HEK293 (cell line): ENCODE measurements around the gene SMIM30.

ENCODE experiments used
- CTCF ChIA-PET: fragments of 350-600 bp; formaldehyde crosslinking; extraction: SDS; loops from one replicate; lab custom pipeline; 2021; ENCODE audit warnings: antibody characterized with exemption; lab: Yijun Ruan, JAX
- POLR2A ChIA-PET: fragments of 300-600 bp; formaldehyde crosslinking; extraction: SDS; loops from one replicate; lab custom pipeline; 2020; ENCODE audit warnings: antibody characterized with exemption, inconsistent platforms; lab: Yijun Ruan, JAX
- H3K27ac ChIP-seq: fragments of 200-500 bp; sonication (Bioruptor generic); 2 replicates; pipeline ENCODE4 v1.5.1; 2014; ENCODE audit warnings: low read depth, low read length, control low read depth, inconsistent platforms; ENCODE audit errors: extremely low read depth
- H3K36me3 ChIP-seq, 2 experiments: fragments of 200-500 bp in 1 of 2; sonication (Bioruptor generic) in 1 of 2; 1 replicate in 1 of 2; 2 replicates in 1 of 2; pipeline ENCODE4 v1.5.1; 2014 to 2017; ENCODE audit warnings: inconsistent platforms in 2 of 2, low read length in 2 of 2; ENCODE audit not compliant: control insufficient read depth in 2 of 2, insufficient read depth in 1 of 2
- H3K4me1 ChIP-seq: fragments of 200-500 bp; sonication (Bioruptor generic); 2 replicates; pipeline ENCODE4 v1.5.1; 2014; ENCODE audit warnings: mild to moderate bottlenecking, low read length, inconsistent platforms; ENCODE audit not compliant: control insufficient read depth, insufficient read depth
- H3K4me3 ChIP-seq: 2 replicates; pipeline ENCODE4 v1.5.1; 2011; ENCODE audit warnings: low read depth, mild to moderate bottlenecking, control low read depth, low read length, moderate library complexity
- H3K9me3 ChIP-seq: fragments of 200-500 bp; sonication (Bioruptor generic); 2 replicates; pipeline ENCODE4 v1.5.1; 2014; ENCODE audit warnings: low read depth, low read length, inconsistent platforms; ENCODE audit not compliant: control insufficient read depth, insufficient read depth
- GLI4 ChIP-seq: fragments of 450-650 bp; formaldehyde crosslinking; IDR thresholded peaks from 2 replicates; pipeline ENCODE4 v1.5.1; 2016; ENCODE audit warnings: missing biosample characterization, missing genetic modification characterization
- OSR2 ChIP-seq: fragments of 450-650 bp; formaldehyde crosslinking; IDR thresholded peaks from 2 replicates; pipeline ENCODE4 v1.5.1; 2016; ENCODE audit warnings: missing biosample characterization, missing genetic modification characterization
- PATZ1 ChIP-seq: fragments of 450-650 bp; formaldehyde crosslinking; IDR thresholded peaks from 2 replicates; pipeline ENCODE4 v1.5.1; 2016; ENCODE audit warnings: missing biosample characterization, missing genetic modification characterization
- PRDM2 ChIP-seq: fragments of 450-650 bp; formaldehyde crosslinking; IDR thresholded peaks from 2 replicates; pipeline ENCODE4 v1.5.1; 2016; ENCODE audit warnings: missing biosample characterization, missing genetic modification characterization, borderline replicate concordance
- SCRT1 ChIP-seq: fragments of 450-650 bp; formaldehyde crosslinking; IDR thresholded peaks from 2 replicates; pipeline ENCODE4 v1.5.1; 2016; ENCODE audit warnings: missing biosample characterization, missing genetic modification characterization, borderline replicate concordance
- SCRT2 ChIP-seq: fragments of 450-650 bp; formaldehyde crosslinking; IDR thresholded peaks from 2 replicates; pipeline ENCODE4 v1.5.1; 2016; ENCODE audit warnings: missing biosample characterization, missing genetic modification characterization
- ZBTB17 ChIP-seq: fragments of 450-650 bp; formaldehyde crosslinking; IDR thresholded peaks from 2 replicates; pipeline ENCODE4 v1.5.1; 2016; ENCODE audit warnings: missing biosample characterization, missing genetic modification characterization
- ZBTB48 ChIP-seq: fragments of 450-650 bp; formaldehyde crosslinking; IDR thresholded peaks from 2 replicates; pipeline ENCODE4 v1.5.1; 2016; ENCODE audit warnings: missing biosample characterization, missing genetic modification characterization
- ZBTB7A ChIP-seq: fragments of 450-650 bp; formaldehyde crosslinking; IDR thresholded peaks from 2 replicates; pipeline ENCODE4 v1.5.1; 2016; ENCODE audit warnings: low read depth, missing biosample characterization, missing genetic modification characterization
- ZNF121 ChIP-seq: fragments of 450-650 bp; formaldehyde crosslinking; IDR thresholded peaks from 2 replicates; pipeline ENCODE4 v1.5.1; 2016; ENCODE audit warnings: missing biosample characterization, missing genetic modification characterization
- ZNF138 ChIP-seq: fragments of 450-650 bp; formaldehyde crosslinking; IDR thresholded peaks from 2 replicates; pipeline ENCODE4 v1.5.1; 2016; ENCODE audit warnings: missing biosample characterization, missing genetic modification characterization, borderline replicate concordance
- ZNF211 ChIP-seq: fragments of 450-650 bp; formaldehyde crosslinking; IDR thresholded peaks from 2 replicates; pipeline ENCODE4 v1.5.1; 2016; ENCODE audit warnings: low read depth, missing biosample characterization, missing genetic modification characterization
- ZNF274 ChIP-seq, 2 experiments: fragments of 200-500 bp in 1 of 2; fragments of 450-650 bp in 1 of 2; sonication (Bioruptor generic) in 1 of 2; formaldehyde crosslinking in 1 of 2; IDR thresholded peaks; 2 replicates each; pipeline versions ENCODE4 v1.5.1 to v1.6.1; 2014 to 2016; ENCODE audit warnings: borderline replicate concordance in 1 of 2, inconsistent platforms in 1 of 2, low read length in 1 of 2, missing biosample characterization in 1 of 2, missing genetic modification characterization in 1 of 2
- ZNF324 ChIP-seq: fragments of 450-650 bp; formaldehyde crosslinking; IDR thresholded peaks from 2 replicates; pipeline ENCODE4 v1.5.1; 2016; ENCODE audit warnings: missing biosample characterization, missing genetic modification characterization
- ZNF335 ChIP-seq: fragments of 450-650 bp; formaldehyde crosslinking; conservative IDR thresholded peaks from 2 replicates; pipeline ENCODE4 v1.5.1; 2016; ENCODE audit warnings: missing biosample characterization, missing genetic modification characterization
- ZNF658 ChIP-seq: fragments of 450-650 bp; formaldehyde crosslinking; IDR thresholded peaks from 2 replicates; pipeline ENCODE4; 2016; ENCODE audit warnings: missing biosample characterization, missing genetic modification characterization
- ZNF660 ChIP-seq: fragments of 450-650 bp; IDR thresholded peaks from 2 replicates; pipeline ENCODE4 v1.5.1; 2018; ENCODE audit warnings: missing biosample characterization, mild to moderate bottlenecking, missing genetic modification characterization
- ZNF677 ChIP-seq: fragments of 450-650 bp; IDR thresholded peaks from 2 replicates; pipeline ENCODE4 v1.5.0; 2018; ENCODE audit warnings: missing biosample characterization, mild to moderate bottlenecking, missing genetic modification characterization, moderate library complexity
- ZNF777 ChIP-seq: fragments of 450-650 bp; formaldehyde crosslinking; IDR thresholded peaks from 2 replicates; pipeline ENCODE4 v1.5.1; 2017; ENCODE audit warnings: missing biosample characterization, missing genetic modification characterization, borderline replicate concordance
- ZNF791 ChIP-seq: fragments of 450-650 bp; formaldehyde crosslinking; IDR thresholded peaks from 2 replicates; pipeline ENCODE4 v1.5.1; 2016; ENCODE audit warnings: missing biosample characterization, missing genetic modification characterization
- TF ChIP-seq, protein P1 (sequence below): fragments of 450-650 bp; formaldehyde crosslinking; IDR thresholded peaks from 2 replicates; pipeline ENCODE4 v1.5.1; 2016; ENCODE audit warnings: missing biosample characterization, missing genetic modification characterization
- TF ChIP-seq, protein P2 (sequence below): IDR thresholded peaks from 2 replicates; pipeline ENCODE4 v1.6.1; 2011; ENCODE audit warnings: mild to moderate bottlenecking, low read depth, low read length, borderline replicate concordance

SMIM30 gene

GRCh38 chr7:113083132-113083815 is 35.1 kb downstream of the SMIM30 start:
- Histone ChIP-seq H3K9me3 (no peaks in the 10 kb centered on the region), H3K4me3 (no peak overlapping the region), H3K4me1 (no peaks in the 10 kb centered on the region; the same call in 1 of the 2 replicates), H3K36me3 (no peaks in the 10 kb centered on the region), H3K27ac (no peak overlapping the region)
- ChIA-PET CTCF (interaction anchor here (0.5 kb wide), 1 partner anchor 588 kb away, joined by 3 read pairs; no protein-coding TSS in a partner anchor), POLR2A (no interaction called here)
- TF ChIP-seq ZBTB48 (tag by site-specific recombination) (0 out of 2 replicates have a peak, but pooled peaks have one; percentile 19), ZNF324 (tag by site-specific recombination) (no peak), ZNF138 (tag by site-specific recombination) (no peak), ZNF211 (no peak), ZNF274 (IDR thresholded peaks at IDR 0.05; ENCODE audit: low read length) (no peak), ZNF274 (tag by site-specific recombination; IDR thresholded peaks at IDR 0.05; ENCODE audit: borderline replicate concordance) (no peak), ZNF677 (tag by site-specific recombination) (no peak), ZBTB7A (tag by site-specific recombination) (no peak)
- TF ChIP-seq, protein P1, sequence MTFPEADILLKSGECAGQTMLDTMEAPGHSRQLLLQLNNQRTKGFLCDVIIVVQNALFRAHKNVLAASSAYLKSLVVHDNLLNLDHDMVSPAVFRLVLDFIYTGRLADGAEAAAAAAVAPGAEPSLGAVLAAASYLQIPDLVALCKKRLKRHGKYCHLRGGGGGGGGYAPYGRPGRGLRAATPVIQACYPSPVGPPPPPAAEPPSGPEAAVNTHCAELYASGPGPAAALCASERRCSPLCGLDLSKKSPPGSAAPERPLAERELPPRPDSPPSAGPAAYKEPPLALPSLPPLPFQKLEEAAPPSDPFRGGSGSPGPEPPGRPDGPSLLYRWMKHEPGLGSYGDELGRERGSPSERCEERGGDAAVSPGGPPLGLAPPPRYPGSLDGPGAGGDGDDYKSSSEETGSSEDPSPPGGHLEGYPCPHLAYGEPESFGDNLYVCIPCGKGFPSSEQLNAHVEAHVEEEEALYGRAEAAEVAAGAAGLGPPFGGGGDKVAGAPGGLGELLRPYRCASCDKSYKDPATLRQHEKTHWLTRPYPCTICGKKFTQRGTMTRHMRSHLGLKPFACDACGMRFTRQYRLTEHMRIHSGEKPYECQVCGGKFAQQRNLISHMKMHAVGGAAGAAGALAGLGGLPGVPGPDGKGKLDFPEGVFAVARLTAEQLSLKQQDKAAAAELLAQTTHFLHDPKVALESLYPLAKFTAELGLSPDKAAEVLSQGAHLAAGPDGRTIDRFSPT (tag by site-specific recombination): no peak

GRCh38 chr7:113078331-113078730 is 40.0 kb downstream of the SMIM30 start:
- H3K4me3 ChIP-seq: no peak overlapping the region
- no peaks in the 10 kb centered on the region for H3K9me3 ChIP-seq
- no peaks in the 10 kb centered on the region for H3K4me1 ChIP-seq
- no peak overlapping the region for H3K27ac ChIP-seq
- H3K36me3 ChIP-seq: no peaks in the 10 kb centered on the region
- ChIA-PET POLR2A (no interaction called here), CTCF (interaction anchor here (0.6 to 1.2 kb wide), 2 partner anchors 8 to 880 kb away, joined by 3 to 6 read pairs; partner anchors contain the start of gene GPR85)
- TF ChIP-seq ZNF777 (no peak), PATZ1 (tag by site-specific recombination) (no peak), ZNF335 (tag by site-specific recombination) (no peak), ZNF791 (tag by site-specific recombination) (no peak), ZNF660 (no peak), ZNF658 (no peak), SCRT2 (peak; percentile 59), ZNF121 (tag by site-specific recombination) (no peak), SCRT1 (0 out of 2 replicates have a peak, but pooled peaks have one; percentile 39), GLI4 (tag by site-specific recombination) (no peak), OSR2 (no peak), ZBTB17 (tag by site-specific recombination) (no peak), PRDM2 (tag by site-specific recombination) (no peak)
- TF ChIP-seq, protein P2, sequence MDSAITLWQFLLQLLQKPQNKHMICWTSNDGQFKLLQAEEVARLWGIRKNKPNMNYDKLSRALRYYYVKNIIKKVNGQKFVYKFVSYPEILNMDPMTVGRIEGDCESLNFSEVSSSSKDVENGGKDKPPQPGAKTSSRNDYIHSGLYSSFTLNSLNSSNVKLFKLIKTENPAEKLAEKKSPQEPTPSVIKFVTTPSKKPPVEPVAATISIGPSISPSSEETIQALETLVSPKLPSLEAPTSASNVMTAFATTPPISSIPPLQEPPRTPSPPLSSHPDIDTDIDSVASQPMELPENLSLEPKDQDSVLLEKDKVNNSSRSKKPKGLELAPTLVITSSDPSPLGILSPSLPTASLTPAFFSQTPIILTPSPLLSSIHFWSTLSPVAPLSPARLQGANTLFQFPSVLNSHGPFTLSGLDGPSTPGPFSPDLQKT: no peak
